KBM-7 (cell line): ENCODE measurements around the gene SNAP25.
A peak's percentile ranks its signal among the peaks of the same experiment; 100 is the strongest.

ENCODE experiments used
- DNase-seq: peaks from one replicate; pipeline ENCODE4 v3.0.0-alpha.2; 2015
- in situ Hi-C: fragments of 300-500 bp; cut with MboI; formaldehyde crosslinking; loops from 2 replicates; pipeline ENCODE4 v1.14.3; 2020; ENCODE audit warnings: low sequenced_read_pairs, low pct_unique_long_range_greater_than_20kb, mixed read lengths

The SNAP25 gene

DNA sequence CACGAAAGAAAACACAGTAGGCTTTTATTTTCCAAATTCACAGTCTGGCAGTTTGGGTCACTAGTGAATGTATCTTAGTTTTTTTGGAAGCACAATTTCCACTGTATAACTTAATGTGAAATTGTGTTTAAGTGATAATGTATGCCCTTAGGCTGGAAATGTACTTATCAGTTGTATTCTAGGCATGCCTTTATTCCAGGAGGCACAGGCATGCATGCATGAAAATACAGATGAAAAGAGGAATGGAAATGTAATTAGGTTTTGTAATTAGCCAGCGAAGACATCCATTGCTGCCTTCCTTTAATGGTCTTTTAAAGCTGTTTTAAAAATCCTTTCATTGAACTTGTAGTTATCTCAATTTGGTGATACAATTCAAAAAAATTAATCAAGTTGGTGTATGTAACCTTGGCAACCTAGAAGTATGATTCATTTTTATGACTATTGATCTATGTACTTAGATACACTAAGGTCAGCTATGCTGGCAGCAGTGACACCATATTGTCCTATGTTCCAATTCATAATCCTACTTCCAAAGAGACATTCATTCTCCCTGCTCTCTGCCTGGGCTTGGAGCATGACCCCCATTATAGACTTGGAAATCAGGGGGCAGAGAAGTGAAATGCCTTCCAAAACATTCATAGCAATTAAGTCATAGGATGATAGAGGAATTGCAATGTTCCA, 73.1 kb downstream of the SNAP25 start:
- in situ Hi-C loops, result no loop called here
- DNase-seq, result no peak

GRCh38 chr20:10297223-10297622, 78.6 kb downstream of the SNAP25 start:
- in situ Hi-C loops, result no loop called here
- DNase-seq, result no peak

- in situ Hi-C loops, result no loop called here
- no peak for DNase-seq
Measured at GRCh38 chr20:10297684-10298240, 79.1 kb downstream of the SNAP25 start.

DNA sequence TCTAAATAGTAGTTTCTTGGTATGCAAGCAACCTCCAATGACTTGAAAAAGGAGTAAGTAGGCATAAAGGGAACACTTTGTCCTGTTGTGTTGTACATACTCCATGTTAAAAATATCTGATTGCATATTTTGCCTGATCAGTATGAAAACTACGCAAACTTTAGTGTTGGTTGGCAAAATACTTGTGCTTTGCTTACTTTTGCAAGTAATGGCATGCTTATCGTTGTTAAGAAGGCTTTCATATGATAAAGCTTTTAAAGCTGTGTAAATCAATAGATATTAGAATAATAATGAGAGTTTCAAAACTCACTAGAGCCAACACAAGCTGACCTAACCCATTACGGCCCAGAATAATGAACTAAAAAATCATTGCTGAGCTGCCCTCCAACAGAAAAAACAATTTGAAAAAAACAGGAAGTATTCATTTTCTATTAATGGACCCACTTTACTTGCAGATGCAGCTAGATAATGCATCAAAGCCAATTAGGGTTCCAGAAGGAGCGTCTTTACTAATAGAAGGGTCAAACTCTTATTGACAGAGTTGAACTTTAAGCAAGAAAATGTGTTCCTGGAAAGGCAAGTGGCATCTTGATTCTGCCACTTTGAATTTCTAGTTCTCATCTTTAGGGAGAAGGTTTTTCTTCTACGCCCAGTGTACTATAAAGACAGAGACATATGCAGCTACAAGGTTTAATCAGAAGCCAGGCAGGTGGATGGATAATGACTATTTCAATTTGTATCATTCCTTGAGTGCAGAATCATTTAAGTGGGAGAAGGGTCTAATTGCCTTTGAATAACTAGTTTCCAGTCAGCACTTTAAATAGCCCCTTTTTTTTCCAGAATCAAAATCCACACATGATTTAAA, 82.2 kb downstream of the SNAP25 start:
- no peak for DNase-seq
- in situ Hi-C loops, result no loop called here

DNA sequence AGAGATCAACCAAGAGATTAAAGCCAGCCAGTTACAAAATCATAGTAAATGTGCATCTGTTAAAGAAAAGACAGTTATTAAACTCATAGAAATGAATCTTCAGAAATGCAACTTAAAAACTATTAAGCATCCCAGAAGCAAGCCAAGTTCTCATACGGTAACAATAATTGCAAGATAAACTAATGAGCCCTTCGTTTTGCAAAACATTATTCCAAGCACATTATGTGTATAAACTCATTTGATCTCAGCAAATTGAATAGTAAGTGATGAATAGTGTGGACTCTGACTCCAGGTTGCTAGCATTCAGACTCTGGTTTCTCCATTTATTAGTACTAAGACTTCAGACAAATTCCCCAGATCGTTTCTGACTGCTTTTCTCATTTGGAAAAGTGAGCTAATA, 85.2 kb downstream of the SNAP25 start:
- DNase-seq, result no peak
- in situ Hi-C loops, result no loop called here

- in situ Hi-C loops, result no loop called here
- no peak for DNase-seq
Measured at GRCh38 chr20:10304471-10305046, 85.9 kb downstream of the SNAP25 start.

DNA sequence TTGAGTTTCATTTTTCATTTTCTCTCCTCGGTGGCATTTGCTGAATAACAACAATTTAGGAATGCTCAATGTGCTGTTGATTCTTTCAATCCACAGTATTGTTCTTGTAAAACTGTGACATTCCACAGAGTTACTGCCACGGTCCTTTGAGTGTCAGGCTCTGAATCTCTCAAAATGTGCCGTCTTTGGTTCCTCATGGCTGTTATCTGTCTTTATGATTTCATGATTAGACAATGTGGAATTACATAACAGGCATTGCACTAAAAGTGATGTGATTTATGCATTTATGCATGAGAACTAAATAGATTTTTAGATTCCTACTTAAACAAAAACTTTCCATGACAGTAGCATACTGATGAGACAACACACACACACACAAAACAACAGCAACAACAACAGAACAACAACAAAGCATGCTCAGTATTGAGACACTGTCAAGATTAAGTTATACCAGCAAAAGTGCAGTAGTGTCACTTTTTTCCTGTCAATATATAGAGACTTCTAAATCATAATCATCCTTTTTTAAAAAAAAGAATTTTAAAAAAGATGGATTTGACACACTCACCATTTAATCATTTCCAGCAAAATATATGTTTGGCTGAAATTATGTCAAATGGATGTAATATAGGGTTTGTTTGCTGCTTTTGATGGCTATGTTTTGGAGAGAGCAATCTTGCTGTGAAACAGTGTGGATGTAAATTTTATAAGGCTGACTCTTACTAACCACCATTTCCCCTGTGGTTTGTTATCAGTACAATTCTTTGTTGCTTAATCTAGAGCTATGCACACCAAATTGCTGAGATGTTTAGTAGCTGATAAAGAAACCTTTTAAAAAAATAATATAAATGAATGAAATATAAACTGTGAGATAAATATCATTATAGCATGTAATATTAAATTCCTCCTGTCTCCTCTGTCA, 88.1 kb downstream of the SNAP25 start:
- DNase-seq, result peak; percentile 19
- in situ Hi-C loops, result no loop called here

DNA sequence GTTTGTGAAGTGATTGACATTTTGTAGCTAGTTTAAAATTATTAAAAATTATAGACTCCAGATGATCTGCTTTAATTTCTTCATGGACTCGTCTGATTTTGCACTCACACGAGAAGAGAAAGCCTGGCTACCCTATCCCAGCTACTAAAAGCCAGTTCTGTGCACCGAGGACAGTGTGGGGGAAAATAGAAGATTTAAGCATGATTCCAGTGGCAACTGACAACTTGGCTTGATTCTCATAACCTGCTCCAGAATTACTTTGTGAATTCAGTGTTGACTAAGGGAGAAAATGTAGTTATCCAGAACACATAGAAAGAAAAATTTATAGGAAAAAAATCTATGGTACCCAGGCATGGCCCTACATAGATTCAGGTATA, 88.7 kb downstream of the SNAP25 start:
- DNase-seq, result no peak
- in situ Hi-C loops, result no loop called here

DNA sequence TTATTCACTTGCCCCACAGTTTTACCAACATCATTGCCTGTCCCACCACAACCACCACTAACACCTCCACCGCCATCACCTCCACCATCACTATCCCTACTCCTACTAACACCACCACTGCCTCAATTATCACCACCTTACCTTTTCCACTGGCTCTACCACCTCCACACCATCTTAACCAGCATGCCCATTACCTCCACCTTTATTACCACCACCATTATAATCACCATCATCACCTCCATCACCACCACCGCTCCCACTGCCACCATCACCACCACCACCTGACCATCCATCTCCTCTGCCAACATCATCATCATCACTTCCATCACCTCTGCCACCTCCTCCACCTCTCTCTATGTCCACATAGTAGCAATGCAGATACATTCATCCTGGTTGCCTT, 90.0 kb downstream of the SNAP25 start:
- DNase-seq, result no peak
- in situ Hi-C loops, result no loop called here

DNA sequence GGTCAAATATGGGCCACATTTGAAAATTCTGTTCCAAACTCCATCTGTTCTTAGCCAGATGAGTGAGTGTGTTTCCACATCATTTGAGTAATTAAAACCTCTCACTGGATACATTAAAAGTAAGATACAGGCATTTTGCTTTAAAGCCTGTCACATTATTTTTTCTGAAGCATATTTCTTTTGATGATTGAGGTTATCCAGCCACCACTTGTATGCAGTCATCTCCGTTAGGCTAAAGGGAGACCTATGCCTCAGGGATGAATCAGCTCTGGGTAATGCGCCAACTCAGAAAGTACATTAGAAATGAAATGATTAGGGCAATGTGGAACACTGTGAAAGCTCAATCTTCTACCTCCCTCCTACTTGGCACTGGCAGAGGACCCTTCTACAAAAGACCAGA, 90.7 kb downstream of the SNAP25 start:
- no peak for DNase-seq
- in situ Hi-C loops, result no loop called here

DNA sequence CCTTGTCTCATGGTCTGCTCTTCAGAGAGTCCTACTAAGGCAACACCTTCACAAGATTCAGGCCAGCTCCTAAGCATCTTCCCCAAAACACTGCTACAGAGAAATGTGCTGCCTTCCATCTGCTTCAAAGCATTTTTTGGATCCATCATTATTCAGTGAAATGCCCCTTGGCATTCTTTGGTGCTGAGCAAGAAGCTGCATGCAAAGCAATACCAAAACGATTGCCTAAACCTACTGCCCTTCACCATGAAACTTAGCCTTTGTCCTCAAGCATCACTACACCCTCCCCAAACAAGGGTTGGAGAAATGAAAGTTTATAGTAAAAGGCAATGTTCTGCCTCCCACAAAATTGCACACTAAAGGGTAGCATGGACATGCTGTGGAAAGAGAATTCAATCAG, 93.5 kb downstream of the SNAP25 start:
- in situ Hi-C loops, result no loop called here
- no peak for DNase-seq

- in situ Hi-C loops, result no loop called here
- DNase-seq, result no peak
Measured at GRCh38 chr20:10313215-10313614, 94.6 kb downstream of the SNAP25 start.

- in situ Hi-C loops, result no loop called here
- DNase-seq, result no peak
Measured at GRCh38 chr20:10313701-10314100, 95.1 kb downstream of the SNAP25 start.

DNA sequence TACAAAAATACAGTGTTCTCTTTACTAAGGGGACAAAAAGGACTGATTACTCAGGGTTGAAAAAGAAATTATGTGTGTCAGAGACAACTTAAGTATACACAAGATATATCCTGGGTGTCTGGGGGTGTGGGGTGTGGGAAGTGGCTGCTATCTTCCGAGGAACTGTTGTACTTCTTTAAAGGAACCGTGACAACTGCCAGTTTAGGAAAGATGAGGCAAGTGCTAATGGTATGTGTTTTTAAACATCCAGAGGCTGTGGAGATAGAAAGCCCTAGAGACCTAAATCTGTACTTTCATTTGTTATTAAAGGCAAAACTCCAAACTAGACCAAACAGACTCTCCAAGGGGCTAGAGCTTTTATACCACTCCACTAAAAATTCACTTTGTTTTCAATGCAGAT, 95.6 kb downstream of the SNAP25 start:
- in situ Hi-C loops, result no loop called here
- DNase-seq, result no peak

- in situ Hi-C loops, result no loop called here
- no peak for DNase-seq
Measured at GRCh38 chr20:10315138-10315537, 96.5 kb downstream of the SNAP25 start.

DNA sequence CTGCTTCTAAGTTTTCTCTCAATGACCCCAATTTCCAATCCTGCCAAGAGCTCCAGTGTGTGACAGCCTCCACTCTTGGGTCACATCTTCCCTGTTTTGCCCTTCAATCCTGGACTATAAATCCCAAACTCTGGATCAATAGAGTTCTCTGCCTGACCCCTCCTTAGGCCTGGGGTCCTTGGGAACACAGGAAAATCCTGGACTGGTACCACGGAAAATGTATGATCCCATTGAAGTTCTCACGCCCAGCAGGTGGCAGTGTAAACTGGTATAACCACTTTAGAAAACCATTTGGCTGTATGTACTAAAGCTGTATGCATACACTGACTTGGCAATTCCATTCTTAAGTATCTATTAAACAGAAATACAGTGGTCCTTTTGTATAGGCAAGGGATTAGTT, 98.0 kb downstream of the SNAP25 start:
- in situ Hi-C loops, result no loop called here
- peak; percentile 20 for DNase-seq

- no peak for DNase-seq
- in situ Hi-C loops, result no loop called here
Measured at GRCh38 chr20:10318291-10319024, 99.8 kb downstream of the SNAP25 start.

GRCh38 chr20:10319855-10320254, 101.2 kb downstream of the SNAP25 start:
- DNase-seq, result no peak
- in situ Hi-C loops, result no loop called here
